GM18870 (cell line): ENCODE data around the gene NAA38.
"Not testable (repeated sequence)": the region's sequence is repeated elsewhere in the genome, so short reads cannot be mapped to it uniquely, and the experiment has no call there.

Source experiments
- ATAC-seq: cut with Tn5 transposase; IDR thresholded peaks from one replicate; pipeline ENCODE4 v1.9.1; 2021; ENCODE audit warnings: moderate library complexity; ENCODE audit not compliant: unreplicated experiment

NAA38 gene

DNA sequence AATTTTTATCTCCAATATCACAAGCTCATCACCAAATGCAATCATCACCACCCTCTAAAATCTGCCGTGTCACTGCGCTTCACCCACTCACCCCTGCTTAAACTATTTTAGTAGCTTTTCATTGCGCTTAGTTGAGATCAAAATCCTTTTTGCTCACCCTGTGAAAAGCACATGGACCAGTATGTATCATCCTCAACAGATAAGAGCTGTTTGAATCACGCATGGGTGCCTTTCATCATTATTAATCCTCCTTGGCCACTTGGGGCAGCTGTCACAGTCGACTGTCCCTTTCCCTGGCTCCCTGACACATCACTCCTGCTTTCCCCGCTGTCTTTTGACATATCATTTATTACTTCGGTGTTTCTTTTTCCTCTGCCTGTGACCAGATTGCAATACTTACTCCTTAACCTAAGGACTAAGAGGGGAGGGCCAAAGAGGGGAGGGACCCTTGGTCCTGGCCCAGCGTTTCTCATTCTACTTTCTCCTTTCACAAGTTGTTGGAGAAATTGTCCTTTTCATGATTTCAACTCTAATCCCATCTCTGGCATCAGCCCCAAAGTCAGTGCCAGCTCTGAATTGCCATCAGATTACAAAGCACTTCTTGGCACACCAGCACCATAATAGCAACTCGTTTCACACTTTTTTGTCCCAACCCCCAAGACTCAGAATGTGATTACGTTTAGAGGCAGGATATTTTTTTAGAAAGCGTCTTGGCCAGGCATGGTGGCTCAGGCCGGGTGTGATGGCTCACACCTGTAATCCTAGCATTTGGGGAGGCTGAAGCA is 32.0 kb downstream of the NAA38 start:
- no peak for ATAC-seq

DNA sequence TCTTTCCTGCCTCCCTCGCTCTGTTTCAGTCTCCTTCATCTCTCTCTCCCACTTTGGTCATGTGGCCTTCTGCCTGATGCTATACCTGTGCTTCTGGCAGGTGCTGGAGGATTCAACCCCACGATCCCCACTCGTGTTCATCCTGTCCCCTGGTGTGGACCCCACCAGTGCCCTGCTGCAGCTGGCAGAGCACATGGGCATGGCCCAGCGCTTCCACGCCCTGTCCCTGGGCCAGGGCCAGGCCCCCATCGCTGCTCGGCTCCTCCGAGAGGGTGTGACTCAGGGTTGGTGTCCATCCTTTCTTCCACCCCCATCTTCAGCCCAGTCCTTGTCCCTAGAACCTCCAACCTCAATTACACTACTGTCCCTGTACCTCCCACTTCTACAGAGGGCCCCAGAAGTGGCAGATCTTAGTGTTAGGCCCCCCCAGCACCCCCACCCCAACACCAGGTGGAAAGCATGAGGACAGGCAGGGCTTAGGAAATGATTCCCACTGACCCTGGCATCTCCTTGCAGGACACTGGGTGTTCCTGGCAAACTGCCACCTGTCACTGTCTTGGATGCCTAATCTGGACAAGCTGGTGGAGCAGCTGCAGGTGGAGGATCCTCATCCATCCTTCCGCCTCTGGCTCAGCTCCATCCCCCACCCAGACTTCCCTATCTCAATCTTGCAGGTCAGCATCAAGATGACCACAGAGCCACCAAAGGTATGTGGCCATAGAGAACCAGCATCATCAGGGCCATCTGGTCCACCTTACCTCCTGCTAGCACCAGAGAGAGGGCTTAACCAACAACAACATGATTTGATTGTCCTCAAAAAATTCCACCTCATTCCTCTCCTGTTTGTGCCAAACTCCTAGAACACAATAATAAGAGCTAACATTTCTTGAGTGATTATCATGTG is 33.1 kb downstream of the NAA38 start:
- ATAC-seq: no peak

DNA sequence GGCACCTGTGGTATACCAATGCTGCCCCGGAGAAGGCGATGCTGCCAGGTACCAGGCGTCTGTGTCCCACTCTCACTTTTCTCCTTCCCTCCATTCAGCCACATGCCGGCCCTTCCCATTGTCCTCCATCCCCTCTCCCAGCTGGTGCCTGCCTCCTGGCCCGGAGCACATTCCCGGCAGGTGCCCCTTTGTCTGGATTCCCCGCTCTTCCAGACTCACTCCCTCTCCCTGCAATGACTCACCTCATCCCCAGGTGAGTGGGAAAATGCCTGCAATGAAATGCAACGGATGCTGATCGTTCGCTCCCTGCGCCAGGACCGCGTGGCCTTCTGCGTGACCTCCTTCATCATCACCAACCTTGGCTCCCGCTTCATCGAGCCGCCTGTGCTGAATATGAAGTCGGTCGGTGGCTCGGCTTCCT is 33.8 kb downstream of the NAA38 start:
- no peak for ATAC-seq

DNA sequence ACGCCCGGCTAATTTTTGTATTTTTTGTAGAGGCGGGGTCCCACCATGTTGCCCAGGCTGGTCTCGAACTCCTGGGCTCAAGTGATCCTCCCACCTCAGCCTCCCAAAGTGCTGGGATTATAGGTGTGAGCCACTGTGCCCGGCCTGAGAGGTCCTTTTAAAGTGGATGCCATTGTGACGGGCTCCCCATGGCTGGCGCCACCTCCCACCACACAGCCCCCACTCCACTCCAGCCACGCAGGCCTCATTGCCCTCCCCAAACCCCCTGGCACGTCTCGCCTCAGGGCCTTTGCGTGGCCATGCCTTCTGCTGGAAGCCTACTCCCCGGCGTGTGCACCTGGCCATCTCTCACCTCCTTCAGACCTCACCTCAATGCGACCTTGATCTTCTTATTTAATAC is 35.2 kb downstream of the NAA38 start:
- ATAC-seq: no peak

DNA sequence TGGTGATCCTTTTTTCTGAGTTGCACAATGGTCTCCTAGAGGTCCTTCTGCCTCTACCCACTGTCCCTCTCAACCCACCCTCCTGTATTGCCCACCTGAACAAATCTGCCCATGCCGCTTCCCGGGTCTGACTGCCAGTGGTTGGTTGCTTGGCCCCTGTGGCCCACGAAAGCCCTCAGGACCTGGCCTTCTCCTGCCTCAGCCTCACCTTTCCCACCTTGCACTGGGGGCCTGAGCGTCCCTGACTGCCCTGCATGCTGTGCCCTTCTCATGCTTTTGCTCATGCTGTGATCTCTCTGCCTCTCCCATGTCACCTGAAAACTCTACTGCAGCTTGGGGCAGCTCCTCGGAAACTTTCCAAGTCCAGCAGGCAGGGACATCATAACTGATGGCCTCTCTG is 37.1 kb downstream of the NAA38 start:
- ATAC-seq: no peak

DNA sequence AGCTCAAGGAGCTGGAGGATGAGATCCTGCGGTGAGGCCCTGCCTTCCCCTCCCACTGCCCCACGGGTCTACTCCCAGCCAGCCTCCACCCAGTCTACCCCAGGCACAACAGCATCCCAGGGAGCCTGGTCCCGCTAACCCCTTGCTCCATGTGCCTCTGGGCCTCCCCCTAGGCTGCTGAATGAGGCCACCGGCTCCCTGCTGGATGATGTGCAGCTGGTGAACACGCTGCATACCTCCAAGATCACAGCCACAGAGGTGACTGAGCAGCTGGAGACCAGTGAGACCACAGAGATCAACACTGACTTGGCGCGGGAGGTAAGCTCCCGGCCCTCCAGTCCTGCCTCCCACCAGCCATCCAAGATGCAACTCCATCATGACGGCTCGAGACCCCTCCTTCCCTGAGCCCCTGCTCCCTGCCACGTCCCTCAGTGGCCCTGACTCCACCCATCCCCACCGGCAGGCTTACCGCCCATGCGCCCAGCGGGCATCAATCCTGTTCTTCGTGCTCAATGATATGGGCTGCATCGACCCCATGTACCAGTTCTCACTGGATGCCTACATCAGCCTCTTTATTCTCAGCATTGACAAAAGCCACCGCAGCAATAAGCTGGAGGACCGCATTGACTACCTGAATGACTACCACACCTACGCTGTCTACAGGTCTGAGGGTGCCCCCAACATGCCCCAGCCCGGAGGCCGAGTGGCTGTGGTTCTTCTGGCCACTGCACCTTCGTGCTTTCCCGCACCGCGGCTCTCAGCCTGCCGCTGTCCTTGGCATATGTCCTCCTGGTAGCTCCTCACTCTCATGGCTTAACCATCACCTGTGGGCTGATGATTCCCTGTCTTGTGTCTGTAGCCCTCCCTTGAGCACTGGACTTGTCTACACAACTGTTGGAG is 38.4 kb downstream of the NAA38 start:
- no peak for ATAC-seq

DNA sequence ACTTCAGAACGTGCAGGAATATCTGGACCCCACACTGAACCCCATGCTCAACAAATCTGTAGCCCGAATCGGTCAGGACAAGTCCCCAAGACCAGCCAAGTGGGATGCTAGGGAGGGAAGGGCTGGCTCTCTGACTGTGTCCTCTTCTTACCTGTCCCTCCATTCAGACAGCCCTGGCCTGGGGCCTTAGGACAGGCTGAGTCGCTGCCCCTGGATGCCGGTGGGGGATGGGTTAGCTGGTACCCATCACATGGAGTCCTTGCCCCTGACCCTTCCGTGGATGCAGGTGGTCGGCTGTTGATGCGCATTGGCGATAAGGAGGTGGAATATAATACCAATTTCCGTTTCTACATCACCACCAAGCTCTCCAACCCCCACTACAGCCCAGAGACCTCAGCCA is 39.3 kb downstream of the NAA38 start:
- no peak for ATAC-seq

DNA sequence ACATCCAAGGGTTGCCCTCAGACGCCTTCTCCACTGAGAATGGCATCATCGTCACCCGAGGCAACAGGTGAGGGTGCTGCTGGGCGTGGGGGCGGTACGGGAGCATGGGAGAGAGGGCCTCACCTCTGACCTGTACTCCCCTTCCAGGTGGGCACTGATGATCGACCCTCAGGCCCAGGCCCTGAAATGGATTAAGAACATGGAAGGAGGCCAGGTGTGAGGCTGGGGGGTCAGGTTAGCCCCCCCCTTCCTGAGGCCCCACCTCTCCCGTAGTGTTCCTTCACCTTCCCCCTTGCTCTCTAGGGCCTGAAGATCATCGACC is 39.8 kb downstream of the NAA38 start:
- ATAC-seq: no peak

DNA sequence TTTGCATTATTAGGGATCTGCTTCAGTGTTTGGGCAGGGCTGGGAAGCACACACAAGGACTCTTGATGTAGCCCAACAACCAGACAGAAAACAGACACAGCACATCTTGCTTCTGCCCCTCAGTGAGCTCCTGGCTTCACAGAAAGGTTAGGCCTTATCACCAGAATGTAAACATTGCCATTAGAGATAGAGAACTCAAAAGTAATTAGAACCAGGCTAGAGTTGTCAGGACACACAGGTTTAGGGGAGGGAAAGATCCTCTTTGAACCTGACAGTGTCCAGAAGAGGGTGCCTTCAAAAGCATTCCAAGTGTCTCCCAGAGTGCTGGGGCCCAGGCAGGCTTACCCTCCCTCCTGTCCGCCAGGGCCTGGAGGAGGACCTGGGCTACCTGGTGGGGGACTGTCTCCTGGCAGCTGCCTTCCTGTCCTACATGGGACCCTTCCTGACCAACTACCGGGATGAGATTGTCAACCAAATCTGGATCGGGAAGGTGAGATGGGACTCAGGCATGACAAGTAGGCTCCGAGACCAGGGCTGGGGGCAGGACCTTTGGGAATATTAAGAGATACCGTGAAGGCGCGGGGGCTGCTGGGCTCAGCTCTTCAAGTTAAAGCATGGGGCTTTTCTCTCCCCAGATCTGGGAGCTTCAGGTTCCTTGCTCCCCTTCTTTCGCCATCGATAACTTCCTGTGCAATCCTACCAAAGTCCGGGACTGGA is 40.3 kb downstream of the NAA38 start:
- ATAC-seq: no peak

DNA sequence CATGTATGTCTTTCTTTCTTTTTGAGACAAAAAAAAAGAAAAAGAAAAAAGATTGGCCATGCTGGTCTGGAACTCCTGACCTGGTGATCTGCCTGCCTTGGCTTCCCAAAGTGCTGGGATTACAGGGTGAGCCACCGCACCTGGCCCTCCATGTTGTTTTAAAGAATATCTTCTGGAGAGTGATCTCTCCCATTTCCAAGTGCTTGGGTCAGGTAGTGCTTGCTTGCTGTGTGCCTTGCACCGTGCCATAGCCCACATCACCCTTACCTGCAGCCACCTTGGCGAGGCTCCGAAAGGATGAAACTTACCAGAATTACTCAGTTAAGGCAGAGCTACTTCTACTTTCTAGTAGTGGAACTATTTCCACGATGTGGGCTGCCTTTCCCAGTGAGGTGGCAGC is 42.4 kb downstream of the NAA38 start:
- ATAC-seq: no peak

DNA sequence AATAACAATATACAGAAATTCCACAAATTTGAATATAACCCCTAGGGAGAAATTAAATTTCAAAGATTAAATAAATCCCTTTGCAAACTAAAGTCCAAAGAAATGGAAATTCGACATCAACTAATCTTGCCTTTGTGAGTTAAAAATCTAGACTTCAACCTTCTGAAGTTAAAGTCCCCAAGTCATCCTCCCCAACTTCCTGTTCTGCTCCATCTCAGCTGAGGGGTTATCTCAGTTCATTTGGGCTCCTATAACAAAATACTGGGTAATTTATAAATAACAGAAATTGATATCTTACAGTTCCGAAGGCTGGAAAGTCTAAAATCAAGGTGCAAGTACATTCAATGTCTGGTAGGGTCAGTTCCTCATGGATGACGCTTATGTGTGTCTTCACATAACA is 46.1 kb downstream of the NAA38 start:
- no peak for ATAC-seq

DNA sequence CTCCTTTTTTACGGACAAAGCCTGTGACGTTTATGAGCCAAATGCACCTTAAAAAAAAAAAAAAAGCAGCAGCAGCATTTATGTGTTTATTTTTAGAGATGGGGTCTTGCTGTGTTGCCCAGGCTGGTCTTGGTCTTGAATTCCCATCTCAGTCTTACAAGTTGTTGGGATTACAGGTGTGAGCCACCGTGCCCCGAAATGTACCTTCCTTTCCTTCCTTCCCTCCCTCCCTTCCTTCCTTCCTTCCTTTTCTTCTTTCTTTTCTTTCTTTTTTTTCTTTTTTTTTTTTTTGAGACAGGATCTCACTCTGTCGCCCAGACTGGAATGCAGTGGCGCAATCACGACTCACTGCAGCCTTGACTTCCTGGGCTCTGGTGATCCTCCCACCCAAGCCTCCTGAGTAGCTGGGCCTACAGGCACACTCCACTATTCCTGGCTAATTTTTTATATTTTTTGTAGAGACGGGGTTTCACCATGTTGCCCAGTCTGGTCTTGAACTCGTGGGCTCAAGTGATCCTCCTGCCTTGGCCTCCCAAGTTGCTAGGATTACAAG is 47.5 kb downstream of the NAA38 start:
- ATAC-seq: not testable (repeated sequence)

DNA sequence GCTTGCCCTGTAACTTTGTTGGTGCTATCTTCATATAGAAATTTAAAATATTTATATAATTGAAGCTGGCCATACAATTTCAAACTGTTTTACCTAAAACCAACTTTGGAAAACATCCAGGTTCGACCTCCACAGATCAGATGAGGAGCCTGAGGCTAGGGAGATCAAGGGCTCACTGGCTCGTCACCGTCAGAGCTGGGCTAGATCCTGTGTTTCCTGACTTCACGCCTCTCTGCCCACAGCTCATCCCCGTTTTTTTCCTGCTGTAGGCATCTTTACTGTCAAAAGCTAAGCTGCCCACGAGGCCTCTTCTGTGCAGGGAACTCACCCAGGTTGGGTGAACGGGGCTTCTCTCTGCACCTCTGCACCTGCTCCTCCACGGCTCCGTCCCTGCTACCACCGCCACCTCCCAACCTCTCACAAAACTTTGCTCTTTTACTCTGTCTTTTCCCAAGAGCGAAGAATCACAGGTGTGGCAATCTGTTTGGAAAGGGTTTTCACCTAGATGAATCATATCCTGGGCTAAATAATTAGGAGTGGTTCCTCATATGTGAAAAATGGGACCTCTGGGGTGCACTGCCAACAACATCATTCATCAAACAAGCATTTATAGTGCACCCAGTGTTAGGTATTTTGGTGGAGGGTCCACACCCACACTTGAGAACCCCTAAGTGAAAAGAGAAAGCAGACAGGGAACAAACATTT is 48.1 kb downstream of the NAA38 start:
- ATAC-seq: no peak

DNA sequence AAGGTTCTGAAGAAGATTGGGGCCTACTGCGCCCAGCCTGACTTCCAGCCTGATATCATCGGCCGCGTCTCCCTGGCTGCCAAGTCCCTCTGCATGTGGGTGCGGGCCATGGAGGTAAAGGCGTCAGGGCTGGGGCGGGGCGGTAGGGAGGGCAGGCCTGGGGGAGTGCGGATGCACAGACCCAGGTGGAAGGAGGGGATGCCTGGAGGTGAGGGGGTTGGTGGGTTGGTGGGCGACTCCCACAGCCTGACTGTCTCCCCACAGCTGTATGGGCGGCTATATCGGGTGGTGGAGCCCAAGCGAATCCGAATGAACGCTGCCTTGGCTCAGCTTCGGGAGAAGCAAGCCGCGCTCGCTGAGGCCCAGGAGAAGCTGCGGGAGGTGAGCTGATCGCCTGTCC is 50.2 kb downstream of the NAA38 start:
- ATAC-seq: no peak
